Endothelial cell of umbilical vein (primary cell): ENCODE measurements around the gene CCDC34. TPM values are rescaled to one million over a fixed set of nuclear protein-coding genes. Genes with fewer than 3 reads are reported as not detected.

Source experiments
- BruUV-seq: library from RNA; stranded (reverse); fragments of 400-500 nt; replicated peaks from 2 replicates; lab custom pipeline; 2021; lab: Mats Ljungman, UMichigan
- CTCF ChIA-PET: fragments of 300-600, 350-600 bp; sonication (Branson Sonifier 250); formaldehyde crosslinking; loops from one replicate; lab custom pipeline; 2021; ENCODE audit warnings: antibody characterized with exemption, inconsistent platforms; lab: Charles Lee
- POLR2A ChIA-PET: fragments of 300-600, 350-600 bp; sonication (Branson Sonifier 250); formaldehyde crosslinking; loops from one replicate; lab custom pipeline; 2021; ENCODE audit warnings: antibody characterized with exemption, inconsistent platforms; lab: Charles Lee
- DNase-seq: peaks from one replicate; pipeline ENCODE4 v3.0.0-alpha.2; 2011; ENCODE audit warnings: low read depth, low spot score
- FAIRE-seq: peaks from 2 replicates; lab custom pipeline; 2011; peaks lifted over from hg19 to GRCh38; lab: Jason Lieb, UNC
- H2AFZ ChIP-seq: 2 replicates; pipeline ENCODE4 v1.6.0; 2012; ENCODE audit warnings: low read depth, low read length, control low read depth, inconsistent platforms
- H3K27ac ChIP-seq: 2 replicates; pipeline ENCODE4 v1.5.1; 2011; ENCODE audit warnings: low read depth, mild to moderate bottlenecking, control low read depth, low read length, moderate library complexity; ENCODE audit not compliant: insufficient read depth
- H3K27me3 ChIP-seq, 2 experiments: 2 replicates each; pipeline versions ENCODE4 v1.6.0 to v1.6.1; 2011; ENCODE audit warnings: low read length in 2 of 2, mixed read lengths in 1 of 2; ENCODE audit not compliant: control insufficient read depth in 2 of 2, insufficient read depth in 2 of 2
- H3K36me3 ChIP-seq, 2 experiments: 2 replicates in 1 of 2; 3 replicates in 1 of 2; pipeline ENCODE4 v1.5.1; 2011; ENCODE audit warnings: low read length in 2 of 2, mild to moderate bottlenecking in 1 of 2, moderate library complexity in 1 of 2; ENCODE audit not compliant: control insufficient read depth in 2 of 2, insufficient read depth in 2 of 2; ENCODE audit errors: extremely low read depth in 1 of 2
- H3K4me1 ChIP-seq: 3 replicates; pipeline ENCODE4 v1.5.1; 2011; ENCODE audit warnings: mild to moderate bottlenecking, low read length; ENCODE audit not compliant: control insufficient read depth, insufficient read depth; ENCODE audit errors: extremely low read depth
- H3K4me2 ChIP-seq: 2 replicates; pipeline ENCODE4 v1.6.1; 2011; ENCODE audit warnings: low read length, control low read depth, mixed read lengths; ENCODE audit not compliant: insufficient read depth
- H3K4me3 ChIP-seq, 3 experiments: fragments of 200-600 bp in 1 of 3; sonication (generic), shearing (Covaris generic) in 1 of 3; replicated peaks in 1 of 3; 2 replicates each; pipeline ENCODE4 v1.5.1; 2011 to 2016; ENCODE audit warnings: control low read depth in 3 of 3, low read length in 3 of 3, mild to moderate bottlenecking in 2 of 3, inconsistent platforms in 1 of 3, low read depth in 1 of 3, moderate library complexity in 1 of 3; ENCODE audit not compliant: insufficient read depth in 1 of 3
- H3K79me2 ChIP-seq: 2 replicates; pipeline ENCODE4 v1.6.0; 2012; ENCODE audit warnings: low read length, inconsistent platforms; ENCODE audit not compliant: control insufficient read depth, insufficient read depth
- H3K9ac ChIP-seq: replicated peaks from 2 replicates; pipeline ENCODE3; 2011; ENCODE audit warnings: low read length, control low read depth; ENCODE audit not compliant: insufficient read depth; ENCODE audit errors: extremely low read depth
- H3K9me1 ChIP-seq: replicated peaks from 3 replicates; pipeline ENCODE4 v1.6.0; 2011; ENCODE audit warnings: mild to moderate bottlenecking, low read length; ENCODE audit not compliant: control insufficient read depth, insufficient read depth; ENCODE audit errors: extremely low read depth
- H3K9me3 ChIP-seq: replicated peaks from 2 replicates; pipeline ENCODE4 v1.5.1; 2012; ENCODE audit warnings: low read length, inconsistent platforms; ENCODE audit not compliant: control insufficient read depth, insufficient read depth
- H4K20me1 ChIP-seq: replicated peaks from 2 replicates; pipeline ENCODE3; 2011; ENCODE audit warnings: mild to moderate bottlenecking, low read length; ENCODE audit not compliant: control insufficient read depth, insufficient read depth; ENCODE audit errors: extremely low read depth
- EZH2 ChIP-seq: IDR thresholded peaks from 2 replicates; pipeline ENCODE4 v1.6.1; 2012; ENCODE audit warnings: borderline replicate concordance, low read depth, mild to moderate bottlenecking, moderate library complexity, low read length, inconsistent platforms; ENCODE audit not compliant: severe bottlenecking
- FOS ChIP-seq: IDR thresholded peaks from 2 replicates; pipeline ENCODE4 v1.6.1; 2011; ENCODE audit warnings: mild to moderate bottlenecking, low read length, moderate library complexity, borderline replicate concordance; ENCODE audit not compliant: insufficient read depth
- GATA2 ChIP-seq: IDR thresholded peaks from 2 replicates; pipeline ENCODE4 v1.7.0; 2011; ENCODE audit warnings: low read depth, mild to moderate bottlenecking, moderate library complexity, mixed read lengths, low read length; ENCODE audit not compliant: insufficient read length, insufficient read depth
- JUN ChIP-seq: IDR thresholded peaks from 2 replicates; pipeline ENCODE4 v1.6.1; 2011; ENCODE audit warnings: borderline replicate concordance, low read depth; ENCODE audit not compliant: insufficient read length, insufficient read depth
- MYC ChIP-seq: IDR thresholded peaks from one replicate; pipeline ENCODE4 v1.6.1; 2011; ENCODE audit warnings: mild to moderate bottlenecking, low read depth, low read length
- POLR2A ChIP-seq: IDR thresholded peaks from 2 replicates; pipeline ENCODE4 v1.6.1; 2012; ENCODE audit warnings: low read depth, mild to moderate bottlenecking, control low read depth, low read length
- POLR2AphosphoS5 ChIP-seq: IDR thresholded peaks from 2 replicates; pipeline ENCODE4 v1.6.1; 2012; ENCODE audit warnings: low read depth, mild to moderate bottlenecking, control low read depth, low read length, moderate library complexity; ENCODE audit not compliant: insufficient read depth
- dilution Hi-C: fragments of 300-500 bp; cut with MboI; formaldehyde crosslinking; loops from one replicate; pipeline ENCODE4 v1.15.0; 2019; ENCODE audit warnings: low sequenced_read_pairs; ENCODE audit not compliant: extremely low pct_ligation_motif_present
- intact Hi-C: fragments of 100-400 bp; cut with micrococcal nuclease; formaldehyde crosslinking; loops from one replicate; pipeline ENCODE4 v1.10.0; 2022
- polyA plus RNA-seq, 4 experiments: library from polyadenylated mRNA; depleted of rRNA in 3 of 4; stranded (reverse) in 3 of 4; unstranded in 1 of 4; fragments of >200 nt; gene quantifications; 2 replicates each; pipeline versions ENCODE4 v1.2.1 to v1.2.3, GENCODE V29; 2011 to 2012; ENCODE audit warnings: missing spikeins in 1 of 4
- total RNA-seq: library from RNA; stranded (reverse); gene quantifications from 2 replicates; pipeline ENCODE4 v1.2.3, GENCODE V29; 2021
- TF ChIP-seq, protein P1 (sequence below), 2 donors: IDR thresholded peaks; 1 replicate in 1 of 2; 2 replicates in 1 of 2; pipeline ENCODE4 v1.5.1; 2011; ENCODE audit warnings: low read length in 2 of 2, mild to moderate bottlenecking in 2 of 2, moderate library complexity in 2 of 2, control low read depth in 1 of 2, inconsistent platforms in 1 of 2, low read depth in 1 of 2; ENCODE audit not compliant: insufficient read depth in 1 of 2; ENCODE audit errors: extremely low read depth in 1 of 2
- TF ChIP-seq, protein P2 (sequence below): IDR thresholded peaks from 2 replicates; pipeline ENCODE4 v1.6.1; 2011; ENCODE audit not compliant: insufficient read depth, insufficient read length

CCDC34 gene
- total and polyA plus RNA-seq, 2 donors (not counting 3 experiments of a cell fraction or from before 2014, with no cell fraction given) = 2.3 to 11.4 TPM

GRCh38 chr11:27310707-27311106, 52.3 kb downstream of the CCDC34 start:
- intact Hi-C loops (no loop called here), dilution Hi-C loops (no loop called here)
- Histone ChIP-seq H2AFZ (no peak overlapping the region), H3K9me1 (no peaks in the 10 kb centered on the region), H3K9me3 (no peaks in the 10 kb centered on the region), H4K20me1 (no peaks in the 10 kb centered on the region), H3K27me3 (peaks cover 0 to 3% of the 10 kb centered on the region in 2 experiments), H3K27ac (no peak overlapping the region), H3K4me3 (no peak overlapping the region), H3K36me3 (no peaks in the 10 kb centered on the region), H3K4me1 (no peaks in the 10 kb centered on the region), H3K9ac (no peak overlapping the region), H3K79me2 (no peaks in the 10 kb centered on the region), H3K4me2 (no peak overlapping the region)
- ChIA-PET POLR2A (no interaction called here), CTCF (no interaction called here)
- no TSS peak for BruUV-seq
- FAIRE-seq = no peak
- no peak for TF ChIP-seq JUN
- no peak for TF ChIP-seq FOS
- TF ChIP-seq, protein P1, sequence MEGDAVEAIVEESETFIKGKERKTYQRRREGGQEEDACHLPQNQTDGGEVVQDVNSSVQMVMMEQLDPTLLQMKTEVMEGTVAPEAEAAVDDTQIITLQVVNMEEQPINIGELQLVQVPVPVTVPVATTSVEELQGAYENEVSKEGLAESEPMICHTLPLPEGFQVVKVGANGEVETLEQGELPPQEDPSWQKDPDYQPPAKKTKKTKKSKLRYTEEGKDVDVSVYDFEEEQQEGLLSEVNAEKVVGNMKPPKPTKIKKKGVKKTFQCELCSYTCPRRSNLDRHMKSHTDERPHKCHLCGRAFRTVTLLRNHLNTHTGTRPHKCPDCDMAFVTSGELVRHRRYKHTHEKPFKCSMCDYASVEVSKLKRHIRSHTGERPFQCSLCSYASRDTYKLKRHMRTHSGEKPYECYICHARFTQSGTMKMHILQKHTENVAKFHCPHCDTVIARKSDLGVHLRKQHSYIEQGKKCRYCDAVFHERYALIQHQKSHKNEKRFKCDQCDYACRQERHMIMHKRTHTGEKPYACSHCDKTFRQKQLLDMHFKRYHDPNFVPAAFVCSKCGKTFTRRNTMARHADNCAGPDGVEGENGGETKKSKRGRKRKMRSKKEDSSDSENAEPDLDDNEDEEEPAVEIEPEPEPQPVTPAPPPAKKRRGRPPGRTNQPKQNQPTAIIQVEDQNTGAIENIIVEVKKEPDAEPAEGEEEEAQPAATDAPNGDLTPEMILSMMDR (IDR thresholded peaks at IDR 0.05; ENCODE audit: extremely low read depth in 1 of 2, insufficient read depth in 1 of 2, low read depth in 1 of 2, low read length in 2 of 2) = no peak
- no peak for TF ChIP-seq GATA2
- TF ChIP-seq POLR2A = no peak
- TF ChIP-seq POLR2AphosphoS5 = no peak
- TF ChIP-seq, protein P2, sequence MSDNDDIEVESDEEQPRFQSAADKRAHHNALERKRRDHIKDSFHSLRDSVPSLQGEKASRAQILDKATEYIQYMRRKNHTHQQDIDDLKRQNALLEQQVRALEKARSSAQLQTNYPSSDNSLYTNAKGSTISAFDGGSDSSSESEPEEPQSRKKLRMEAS = no peak
- no peak for TF ChIP-seq MYC
- TF ChIP-seq EZH2 = no peak
- DNase-seq = no peak
